Fibroblast of mammary gland (primary cell): ENCODE results near the gene SEZ6L.

ENCODE experiments used
- DNase-seq: peaks from one replicate; pipeline ENCODE4 v3.0.0-alpha.2; 2010; ENCODE audit warnings: low read depth
- H3K4me3 ChIP-seq: 2 replicates; pipeline ENCODE4 v1.5.1; 2011; ENCODE audit warnings: low read depth, mild to moderate bottlenecking, low read length, moderate library complexity; ENCODE audit not compliant: control insufficient read depth
- TF ChIP-seq, protein P1 (sequence below): conservative IDR thresholded peaks from 2 replicates; pipeline ENCODE4 v1.5.1; 2011; ENCODE audit warnings: low read depth, low read length, inconsistent platforms; ENCODE audit not compliant: control insufficient read depth, insufficient read depth

SEZ6L gene

DNA sequence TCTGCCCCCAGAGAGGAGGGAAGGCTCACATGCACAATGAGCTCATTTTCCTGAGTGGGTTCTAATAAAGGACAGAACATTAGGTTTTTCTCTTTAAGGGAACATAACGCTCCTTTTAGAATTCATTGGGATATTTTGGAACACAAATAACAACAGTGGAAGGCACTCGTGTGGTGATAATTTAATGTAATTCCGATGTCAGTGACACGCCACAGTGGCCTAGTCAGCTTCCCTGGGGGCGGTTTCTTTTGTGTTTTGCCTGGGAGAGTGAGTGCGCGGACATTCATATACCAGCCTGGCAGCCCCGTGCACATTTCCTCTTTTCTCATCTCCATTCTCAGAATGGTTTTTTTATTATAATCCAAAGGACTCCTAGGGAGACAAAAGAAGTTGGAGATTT lies 41.1 kb downstream of the SEZ6L start:
- no peak overlapping the region for H3K4me3 ChIP-seq
- TF ChIP-seq, protein P1, sequence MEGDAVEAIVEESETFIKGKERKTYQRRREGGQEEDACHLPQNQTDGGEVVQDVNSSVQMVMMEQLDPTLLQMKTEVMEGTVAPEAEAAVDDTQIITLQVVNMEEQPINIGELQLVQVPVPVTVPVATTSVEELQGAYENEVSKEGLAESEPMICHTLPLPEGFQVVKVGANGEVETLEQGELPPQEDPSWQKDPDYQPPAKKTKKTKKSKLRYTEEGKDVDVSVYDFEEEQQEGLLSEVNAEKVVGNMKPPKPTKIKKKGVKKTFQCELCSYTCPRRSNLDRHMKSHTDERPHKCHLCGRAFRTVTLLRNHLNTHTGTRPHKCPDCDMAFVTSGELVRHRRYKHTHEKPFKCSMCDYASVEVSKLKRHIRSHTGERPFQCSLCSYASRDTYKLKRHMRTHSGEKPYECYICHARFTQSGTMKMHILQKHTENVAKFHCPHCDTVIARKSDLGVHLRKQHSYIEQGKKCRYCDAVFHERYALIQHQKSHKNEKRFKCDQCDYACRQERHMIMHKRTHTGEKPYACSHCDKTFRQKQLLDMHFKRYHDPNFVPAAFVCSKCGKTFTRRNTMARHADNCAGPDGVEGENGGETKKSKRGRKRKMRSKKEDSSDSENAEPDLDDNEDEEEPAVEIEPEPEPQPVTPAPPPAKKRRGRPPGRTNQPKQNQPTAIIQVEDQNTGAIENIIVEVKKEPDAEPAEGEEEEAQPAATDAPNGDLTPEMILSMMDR = no peak
- no peak for DNase-seq

DNA sequence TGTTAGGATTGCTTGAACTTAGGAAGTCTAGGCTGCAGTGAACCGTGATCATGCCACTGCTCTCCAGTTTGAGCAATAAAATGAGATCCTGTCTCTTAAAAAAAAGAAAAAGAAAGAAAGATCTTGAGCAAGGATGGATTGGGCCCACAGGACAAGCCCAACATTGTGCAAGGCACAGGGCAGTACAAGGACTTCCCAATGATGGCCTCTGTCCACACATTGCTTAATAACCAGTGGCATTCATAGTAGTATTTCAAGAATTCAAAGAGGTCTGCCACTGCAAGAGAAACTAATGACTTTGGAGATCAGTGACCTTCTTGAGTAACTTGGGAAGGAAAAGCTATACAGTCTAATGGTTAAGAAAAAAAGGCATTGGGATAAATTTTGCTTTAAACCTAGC lies 44.6 kb downstream of the SEZ6L start:
- DNase-seq = no peak
- TF ChIP-seq, protein P1 = no peak

DNA sequence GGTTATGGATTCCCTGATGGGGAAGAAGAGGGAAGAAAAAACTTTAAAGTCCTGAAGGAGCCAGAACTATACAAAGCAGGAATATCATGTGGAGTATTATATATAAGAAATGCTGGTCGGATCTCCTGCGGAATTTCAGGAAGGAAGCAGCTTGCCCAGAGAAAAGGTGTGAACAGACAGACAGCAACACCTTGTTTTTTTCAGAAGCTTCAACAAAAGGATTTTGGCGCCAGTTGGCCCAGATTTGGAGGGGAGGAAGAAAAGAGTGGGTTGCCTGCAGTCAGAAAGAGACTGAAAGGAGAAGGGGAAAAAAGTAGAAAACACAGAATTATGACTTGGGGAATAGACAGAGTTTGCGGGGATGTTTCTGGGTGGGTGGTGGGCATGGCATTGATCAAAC lies 45.2 kb downstream of the SEZ6L start:
- no peak for DNase-seq
- TF ChIP-seq, protein P1 = no peak
- H3K4me3 ChIP-seq = no peak overlapping the region

More for the DNA sequence above, 44.6 kb downstream of the SEZ6L start:
- H3K4me3 ChIP-seq = no peak overlapping the region

DNA sequence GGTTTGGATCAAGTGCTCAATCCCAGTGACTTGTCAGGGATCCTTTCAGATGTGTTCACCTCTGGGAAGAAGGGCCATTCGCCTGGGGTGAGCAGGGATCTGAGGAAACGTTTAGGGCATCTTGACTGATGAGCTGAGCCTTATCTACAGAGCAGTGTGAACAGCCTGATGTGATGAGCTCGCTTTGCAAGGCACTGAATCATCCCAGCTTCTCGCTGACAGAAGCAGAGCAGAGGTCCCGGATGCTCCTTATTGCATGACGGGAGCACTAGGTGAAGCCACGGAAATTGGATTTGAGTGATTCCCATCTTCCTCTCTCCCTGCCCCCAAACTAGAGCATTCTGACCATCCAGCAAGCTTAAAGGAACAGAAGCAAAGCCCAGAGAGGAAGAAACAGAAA lies 46.5 kb downstream of the SEZ6L start:
- no peak for DNase-seq
- H3K4me3 ChIP-seq = no peak overlapping the region
- TF ChIP-seq, protein P1 = no peak

DNA sequence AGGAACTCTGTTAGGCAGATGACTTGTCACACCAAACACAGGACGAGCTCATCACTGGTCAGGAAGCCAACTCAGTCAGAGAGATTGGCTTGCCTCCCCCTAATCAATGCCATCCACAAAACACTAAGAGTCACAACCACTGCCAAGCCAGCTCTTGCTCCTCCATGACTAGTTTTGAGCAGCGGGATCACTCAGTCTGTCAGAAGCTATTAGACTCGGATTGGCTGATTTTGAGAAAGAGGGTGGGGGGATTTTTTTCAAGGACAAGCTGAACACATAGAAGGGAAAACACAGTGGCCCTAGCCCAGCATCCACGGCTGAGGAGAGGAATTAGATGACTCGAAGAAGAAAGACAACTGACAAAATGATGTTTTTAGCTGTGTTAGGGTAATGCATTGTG lies 55.9 kb downstream of the SEZ6L start:
- TF ChIP-seq, protein P1 = no peak
- no peak overlapping the region for H3K4me3 ChIP-seq
- no peak for DNase-seq

GRCh38 chr22:26226538-26227297 lies 57.5 kb downstream of the SEZ6L start:
- H3K4me3 ChIP-seq = no peak overlapping the region
- TF ChIP-seq, protein P1 = no peak
- DNase-seq = no peak
